WTC11 (cell line): ENCODE results near the gene MYO1A.

Experiments used
- ELF4 ChIP-seq: sonication (generic); formaldehyde crosslinking; IDR thresholded peaks from 2 replicates; pipeline ENCODE4 v1.8.1; 2022; ENCODE audit warnings: low read depth, mild to moderate bottlenecking, moderate library complexity, missing genetic modification reagents
- FOXP1 ChIP-seq: sonication (generic); formaldehyde crosslinking; IDR thresholded peaks from 2 replicates; pipeline ENCODE4 v1.8.0; 2022; ENCODE audit warnings: missing genetic modification reagents, mild to moderate bottlenecking, moderate library complexity, borderline replicate concordance
- JUN ChIP-seq: sonication (generic); formaldehyde crosslinking; IDR thresholded peaks from 2 replicates; pipeline ENCODE4 v1.8.0; 2023; ENCODE audit warnings: mild to moderate bottlenecking, missing genetic modification reagents
- MXD4 ChIP-seq: fragments of 250-450 bp; sonication (Bioruptor Pico); IDR thresholded peaks from 2 replicates; pipeline ENCODE4 v1.8.0; 2021; ENCODE audit warnings: mild to moderate bottlenecking, moderate library complexity, borderline replicate concordance
- TF ChIP-seq, protein P1 (sequence below): fragments of 200-600 bp; IDR thresholded peaks from 2 replicates; pipeline ENCODE4 v1.8.0; 2022; ENCODE audit warnings: antibody characterized with exemption
- TF ChIP-seq, protein P2 (sequence below): sonication (generic); formaldehyde crosslinking; IDR thresholded peaks from 2 replicates; pipeline ENCODE4 v1.8.0; 2022; ENCODE audit warnings: mild to moderate bottlenecking, missing genetic modification reagents
- TF ChIP-seq, protein P3 (sequence below): sonication (generic); formaldehyde crosslinking; IDR thresholded peaks from 2 replicates; pipeline ENCODE4 v1.8.1; 2023; ENCODE audit warnings: mild to moderate bottlenecking, missing genetic modification reagents, moderate library complexity
- TF ChIP-seq, protein P4 (sequence below): sonication (generic); formaldehyde crosslinking; IDR thresholded peaks from 2 replicates; pipeline ENCODE4 v1.8.1; 2022; ENCODE audit warnings: low read depth, missing genetic modification reagents, borderline replicate concordance
- TF ChIP-seq, protein P5 (sequence below): sonication (generic); formaldehyde crosslinking; IDR thresholded peaks from 2 replicates; pipeline ENCODE4 v1.8.1; 2022; ENCODE audit warnings: low read depth, mild to moderate bottlenecking, moderate library complexity, missing genetic modification reagents, borderline replicate concordance
- TF ChIP-seq, protein P6 (sequence below): sonication (generic); formaldehyde crosslinking; IDR thresholded peaks from 2 replicates; pipeline ENCODE4 v1.8.0; 2022; ENCODE audit warnings: mild to moderate bottlenecking, missing genetic modification reagents
- TF ChIP-seq, protein P7 (sequence below): sonication (generic); formaldehyde crosslinking; IDR thresholded peaks from 2 replicates; pipeline ENCODE4 v1.8.0; 2022; ENCODE audit warnings: mild to moderate bottlenecking, missing genetic modification reagents

DNA sequence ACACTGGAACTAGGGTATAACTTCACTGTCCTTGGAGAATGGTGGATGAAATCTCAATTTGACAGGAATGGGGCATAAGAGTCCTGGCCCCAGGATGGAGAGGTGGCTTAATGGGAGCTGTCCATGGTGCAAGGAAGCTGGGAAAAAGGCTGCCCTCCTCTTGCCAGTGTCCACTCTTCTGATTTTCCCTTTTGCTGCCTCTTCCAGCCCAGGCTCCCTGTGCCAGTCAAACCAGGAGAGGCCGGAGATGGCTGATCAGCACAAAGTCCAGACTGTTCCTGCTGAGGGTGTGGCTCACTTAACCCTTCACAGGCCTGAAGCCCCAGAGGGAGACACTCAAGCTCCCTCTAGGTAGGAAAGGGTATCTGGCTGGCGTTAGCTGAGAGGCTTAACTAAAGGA lies at the start of gene MYO1A:
- TF ChIP-seq, protein P1, sequence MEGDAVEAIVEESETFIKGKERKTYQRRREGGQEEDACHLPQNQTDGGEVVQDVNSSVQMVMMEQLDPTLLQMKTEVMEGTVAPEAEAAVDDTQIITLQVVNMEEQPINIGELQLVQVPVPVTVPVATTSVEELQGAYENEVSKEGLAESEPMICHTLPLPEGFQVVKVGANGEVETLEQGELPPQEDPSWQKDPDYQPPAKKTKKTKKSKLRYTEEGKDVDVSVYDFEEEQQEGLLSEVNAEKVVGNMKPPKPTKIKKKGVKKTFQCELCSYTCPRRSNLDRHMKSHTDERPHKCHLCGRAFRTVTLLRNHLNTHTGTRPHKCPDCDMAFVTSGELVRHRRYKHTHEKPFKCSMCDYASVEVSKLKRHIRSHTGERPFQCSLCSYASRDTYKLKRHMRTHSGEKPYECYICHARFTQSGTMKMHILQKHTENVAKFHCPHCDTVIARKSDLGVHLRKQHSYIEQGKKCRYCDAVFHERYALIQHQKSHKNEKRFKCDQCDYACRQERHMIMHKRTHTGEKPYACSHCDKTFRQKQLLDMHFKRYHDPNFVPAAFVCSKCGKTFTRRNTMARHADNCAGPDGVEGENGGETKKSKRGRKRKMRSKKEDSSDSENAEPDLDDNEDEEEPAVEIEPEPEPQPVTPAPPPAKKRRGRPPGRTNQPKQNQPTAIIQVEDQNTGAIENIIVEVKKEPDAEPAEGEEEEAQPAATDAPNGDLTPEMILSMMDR, result no peak
- TF ChIP-seq ELF4 (no peak), FOXP1 (CRISPR knock-in tag) (no peak), MXD4 (CRISPR knock-in tag) (no peak), JUN (CRISPR knock-in tag) (no peak)
- TF ChIP-seq, protein P2, sequence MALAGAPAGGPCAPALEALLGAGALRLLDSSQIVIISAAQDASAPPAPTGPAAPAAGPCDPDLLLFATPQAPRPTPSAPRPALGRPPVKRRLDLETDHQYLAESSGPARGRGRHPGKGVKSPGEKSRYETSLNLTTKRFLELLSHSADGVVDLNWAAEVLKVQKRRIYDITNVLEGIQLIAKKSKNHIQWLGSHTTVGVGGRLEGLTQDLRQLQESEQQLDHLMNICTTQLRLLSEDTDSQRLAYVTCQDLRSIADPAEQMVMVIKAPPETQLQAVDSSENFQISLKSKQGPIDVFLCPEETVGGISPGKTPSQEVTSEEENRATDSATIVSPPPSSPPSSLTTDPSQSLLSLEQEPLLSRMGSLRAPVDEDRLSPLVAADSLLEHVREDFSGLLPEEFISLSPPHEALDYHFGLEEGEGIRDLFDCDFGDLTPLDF (CRISPR knock-in tag), result no peak
- TF ChIP-seq, protein P3, sequence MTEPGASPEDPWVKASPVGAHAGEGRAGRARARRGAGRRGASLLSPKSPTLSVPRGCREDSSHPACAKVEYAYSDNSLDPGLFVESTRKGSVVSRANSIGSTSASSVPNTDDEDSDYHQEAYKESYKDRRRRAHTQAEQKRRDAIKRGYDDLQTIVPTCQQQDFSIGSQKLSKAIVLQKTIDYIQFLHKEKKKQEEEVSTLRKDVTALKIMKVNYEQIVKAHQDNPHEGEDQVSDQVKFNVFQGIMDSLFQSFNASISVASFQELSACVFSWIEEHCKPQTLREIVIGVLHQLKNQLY, result no peak
- TF ChIP-seq, protein P4, sequence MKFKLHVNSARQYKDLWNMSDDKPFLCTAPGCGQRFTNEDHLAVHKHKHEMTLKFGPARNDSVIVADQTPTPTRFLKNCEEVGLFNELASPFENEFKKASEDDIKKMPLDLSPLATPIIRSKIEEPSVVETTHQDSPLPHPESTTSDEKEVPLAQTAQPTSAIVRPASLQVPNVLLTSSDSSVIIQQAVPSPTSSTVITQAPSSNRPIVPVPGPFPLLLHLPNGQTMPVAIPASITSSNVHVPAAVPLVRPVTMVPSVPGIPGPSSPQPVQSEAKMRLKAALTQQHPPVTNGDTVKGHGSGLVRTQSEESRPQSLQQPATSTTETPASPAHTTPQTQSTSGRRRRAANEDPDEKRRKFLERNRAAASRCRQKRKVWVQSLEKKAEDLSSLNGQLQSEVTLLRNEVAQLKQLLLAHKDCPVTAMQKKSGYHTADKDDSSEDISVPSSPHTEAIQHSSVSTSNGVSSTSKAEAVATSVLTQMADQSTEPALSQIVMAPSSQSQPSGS (CRISPR knock-in tag), result no peak
- TF ChIP-seq, protein P5, sequence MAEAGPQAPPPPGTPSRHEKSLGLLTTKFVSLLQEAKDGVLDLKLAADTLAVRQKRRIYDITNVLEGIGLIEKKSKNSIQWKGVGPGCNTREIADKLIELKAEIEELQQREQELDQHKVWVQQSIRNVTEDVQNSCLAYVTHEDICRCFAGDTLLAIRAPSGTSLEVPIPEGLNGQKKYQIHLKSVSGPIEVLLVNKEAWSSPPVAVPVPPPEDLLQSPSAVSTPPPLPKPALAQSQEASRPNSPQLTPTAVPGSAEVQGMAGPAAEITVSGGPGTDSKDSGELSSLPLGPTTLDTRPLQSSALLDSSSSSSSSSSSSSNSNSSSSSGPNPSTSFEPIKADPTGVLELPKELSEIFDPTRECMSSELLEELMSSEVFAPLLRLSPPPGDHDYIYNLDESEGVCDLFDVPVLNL (CRISPR knock-in tag), result no peak
- TF ChIP-seq, protein P6, sequence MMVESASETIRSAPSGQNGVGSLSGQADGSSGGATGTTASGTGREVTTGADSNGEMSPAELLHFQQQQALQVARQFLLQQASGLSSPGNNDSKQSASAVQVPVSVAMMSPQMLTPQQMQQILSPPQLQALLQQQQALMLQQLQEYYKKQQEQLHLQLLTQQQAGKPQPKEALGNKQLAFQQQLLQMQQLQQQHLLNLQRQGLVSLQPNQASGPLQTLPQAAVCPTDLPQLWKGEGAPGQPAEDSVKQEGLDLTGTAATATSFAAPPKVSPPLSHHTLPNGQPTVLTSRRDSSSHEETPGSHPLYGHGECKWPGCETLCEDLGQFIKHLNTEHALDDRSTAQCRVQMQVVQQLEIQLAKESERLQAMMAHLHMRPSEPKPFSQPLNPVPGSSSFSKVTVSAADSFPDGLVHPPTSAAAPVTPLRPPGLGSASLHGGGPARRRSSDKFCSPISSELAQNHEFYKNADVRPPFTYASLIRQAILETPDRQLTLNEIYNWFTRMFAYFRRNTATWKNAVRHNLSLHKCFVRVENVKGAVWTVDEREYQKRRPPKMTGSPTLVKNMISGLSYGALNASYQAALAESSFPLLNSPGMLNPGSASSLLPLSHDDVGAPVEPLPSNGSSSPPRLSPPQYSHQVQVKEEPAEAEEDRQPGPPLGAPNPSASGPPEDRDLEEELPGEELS (CRISPR knock-in tag), result no peak
- TF ChIP-seq, protein P7, sequence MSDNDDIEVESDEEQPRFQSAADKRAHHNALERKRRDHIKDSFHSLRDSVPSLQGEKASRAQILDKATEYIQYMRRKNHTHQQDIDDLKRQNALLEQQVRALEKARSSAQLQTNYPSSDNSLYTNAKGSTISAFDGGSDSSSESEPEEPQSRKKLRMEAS, result no peak
